PFSK-1 (cell line): Measurements from ENCODE around the gene UCMA.

Experiments used
- POLR2AphosphoS5 ChIP-seq: IDR thresholded peaks from 2 replicates; pipeline ENCODE4 v1.6.1; 2012; ENCODE audit warnings: low read depth, mild to moderate bottlenecking, control low read depth, low read length, moderate library complexity
- REST ChIP-seq, 2 experiments: IDR thresholded peaks; 2 replicates each; pipeline versions ENCODE4 v1.6.1 to v1.8.0; 2011 to 2012; ENCODE audit warnings: low read depth in 2 of 2, low read length in 2 of 2, control low read depth in 1 of 2, inconsistent platforms in 1 of 2, mild to moderate bottlenecking in 1 of 2, moderate library complexity in 1 of 2; ENCODE audit not compliant: insufficient read depth in 1 of 2
- SIN3A ChIP-seq: IDR thresholded peaks from 2 replicates; pipeline ENCODE4 v1.6.1; 2012; ENCODE audit warnings: mild to moderate bottlenecking, low read length, moderate library complexity, borderline replicate concordance; ENCODE audit not compliant: insufficient read depth
- TAF1 ChIP-seq: IDR thresholded peaks from 2 replicates; pipeline ENCODE4 v1.6.1; 2012; ENCODE audit warnings: low read length, control low read depth, borderline replicate concordance; ENCODE audit not compliant: insufficient read depth

GRCh38 chr10:13268841-13269240 is 34.7 kb upstream of the UCMA start:
- TF ChIP-seq POLR2AphosphoS5 (no peak), REST (IDR thresholded peaks at IDR 0.05; ENCODE audit: insufficient read depth in 1 of 2, low read depth in 2 of 2, low read length in 2 of 2) (no peak), SIN3A (no peak), TAF1 (no peak)
